WI38 (cell line): ENCODE measurements around the gene CFAP69.

ENCODE experiments used
- H3K4me3 ChIP-seq: 2 replicates; pipeline ENCODE4 v1.5.1; 2011; ENCODE audit warnings: low read depth, mild to moderate bottlenecking, control low read depth, low read length
- CTCF ChIP-seq: IDR thresholded peaks from 2 replicates; pipeline ENCODE4 v1.5.1; 2012; ENCODE audit warnings: low read depth, mild to moderate bottlenecking, control low read depth, low read length

CFAP69 gene

GRCh38 chr7:90270431-90271178, 25.6 kb downstream of the CFAP69 start:
- H3K4me3 ChIP-seq: no peak overlapping the region
- no peak for TF ChIP-seq CTCF

GRCh38 chr7:90271753-90272152, 26.8 kb downstream of the CFAP69 start:
- TF ChIP-seq CTCF: no peak
- H3K4me3 ChIP-seq: no peak overlapping the region

- no peak for TF ChIP-seq CTCF
These were observed 27.3 kb downstream of the CFAP69 start for GRCh38 chr7:90272242-90272641.

GRCh38 chr7:90274161-90274560, 29.2 kb downstream of the CFAP69 start:
- no peak overlapping the region for H3K4me3 ChIP-seq
- no peak for TF ChIP-seq CTCF

More at GRCh38 chr7:90272242-90272641, 27.3 kb downstream of the CFAP69 start:
- no peak overlapping the region for H3K4me3 ChIP-seq

- H3K4me3 ChIP-seq: no peak overlapping the region
- TF ChIP-seq CTCF: no peak
These were observed 31.2 kb downstream of the CFAP69 start for GRCh38 chr7:90276033-90276728.

GRCh38 chr7:90288154-90288553, 43.2 kb downstream of the CFAP69 start:
- no peak for TF ChIP-seq CTCF
- H3K4me3 ChIP-seq: no peak overlapping the region
